GM12874 (cell line): ENCODE results near the gene BRSK1.

Experiments used
- TF ChIP-seq, protein P1 (sequence below): IDR thresholded peaks from 2 replicates; pipeline ENCODE4 v1.5.1; 2011; ENCODE audit warnings: low read depth, mild to moderate bottlenecking, control low read depth, low read length, moderate library complexity; ENCODE audit not compliant: insufficient read depth

The BRSK1 gene

GRCh38 chr19:55278391-55279135, 5.2 kb upstream of the BRSK1 start:
- TF ChIP-seq, protein P1, sequence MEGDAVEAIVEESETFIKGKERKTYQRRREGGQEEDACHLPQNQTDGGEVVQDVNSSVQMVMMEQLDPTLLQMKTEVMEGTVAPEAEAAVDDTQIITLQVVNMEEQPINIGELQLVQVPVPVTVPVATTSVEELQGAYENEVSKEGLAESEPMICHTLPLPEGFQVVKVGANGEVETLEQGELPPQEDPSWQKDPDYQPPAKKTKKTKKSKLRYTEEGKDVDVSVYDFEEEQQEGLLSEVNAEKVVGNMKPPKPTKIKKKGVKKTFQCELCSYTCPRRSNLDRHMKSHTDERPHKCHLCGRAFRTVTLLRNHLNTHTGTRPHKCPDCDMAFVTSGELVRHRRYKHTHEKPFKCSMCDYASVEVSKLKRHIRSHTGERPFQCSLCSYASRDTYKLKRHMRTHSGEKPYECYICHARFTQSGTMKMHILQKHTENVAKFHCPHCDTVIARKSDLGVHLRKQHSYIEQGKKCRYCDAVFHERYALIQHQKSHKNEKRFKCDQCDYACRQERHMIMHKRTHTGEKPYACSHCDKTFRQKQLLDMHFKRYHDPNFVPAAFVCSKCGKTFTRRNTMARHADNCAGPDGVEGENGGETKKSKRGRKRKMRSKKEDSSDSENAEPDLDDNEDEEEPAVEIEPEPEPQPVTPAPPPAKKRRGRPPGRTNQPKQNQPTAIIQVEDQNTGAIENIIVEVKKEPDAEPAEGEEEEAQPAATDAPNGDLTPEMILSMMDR: no peak

GRCh38 chr19:55279340-55279739, 4.5 kb upstream of the BRSK1 start:
- TF ChIP-seq, protein P1: no peak

DNA sequence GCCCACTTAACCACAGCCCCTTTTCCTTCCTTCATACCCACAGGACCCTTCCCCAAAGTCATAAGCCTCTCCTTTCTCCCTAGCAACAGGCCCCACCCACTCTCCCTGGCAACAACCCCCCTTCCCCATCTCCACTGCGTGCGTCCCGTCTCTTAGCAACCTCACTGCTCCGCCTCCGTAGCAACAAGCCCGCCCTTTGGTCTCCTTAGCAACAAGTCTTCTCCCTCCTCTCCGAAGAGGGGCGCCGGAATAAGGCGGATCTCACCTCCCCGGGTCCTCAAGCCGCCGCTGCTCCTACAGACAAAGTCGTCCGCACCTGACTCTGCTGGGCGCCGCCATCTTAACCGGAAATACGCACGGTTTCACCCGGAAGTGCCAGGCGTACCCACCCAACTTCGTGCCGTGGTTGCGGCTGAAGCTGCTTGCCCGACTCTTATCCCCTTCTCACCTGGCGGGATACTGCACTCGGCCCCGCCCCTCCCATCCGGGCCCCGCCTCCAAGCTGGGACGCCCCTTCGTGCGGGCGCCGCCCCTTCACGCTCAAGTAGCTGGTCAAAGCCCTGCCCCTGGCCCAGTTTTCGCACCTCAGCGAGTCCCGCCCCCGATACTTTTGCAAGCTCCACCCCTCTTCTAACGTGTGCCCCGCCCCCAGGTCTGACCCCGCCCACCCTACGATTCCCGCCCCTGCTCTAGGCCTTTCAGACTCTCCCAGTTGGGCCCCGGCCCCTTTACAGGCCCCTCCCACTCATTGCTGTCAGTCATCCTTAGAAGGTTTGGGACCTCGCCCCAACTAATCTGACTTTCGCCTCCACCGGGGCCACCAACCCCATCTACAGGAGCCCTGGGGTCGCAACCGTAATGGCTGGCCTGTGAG, 3.8 kb upstream of the BRSK1 start, which contains the start of gene HSPBP1:
Gene HSPBP1 (minus strand): TSS at position 341 of the 874 bp plus-strand sequence. CDS start 502 bp downstream, outside the sequence.
- TF ChIP-seq, protein P1: no peak

DNA sequence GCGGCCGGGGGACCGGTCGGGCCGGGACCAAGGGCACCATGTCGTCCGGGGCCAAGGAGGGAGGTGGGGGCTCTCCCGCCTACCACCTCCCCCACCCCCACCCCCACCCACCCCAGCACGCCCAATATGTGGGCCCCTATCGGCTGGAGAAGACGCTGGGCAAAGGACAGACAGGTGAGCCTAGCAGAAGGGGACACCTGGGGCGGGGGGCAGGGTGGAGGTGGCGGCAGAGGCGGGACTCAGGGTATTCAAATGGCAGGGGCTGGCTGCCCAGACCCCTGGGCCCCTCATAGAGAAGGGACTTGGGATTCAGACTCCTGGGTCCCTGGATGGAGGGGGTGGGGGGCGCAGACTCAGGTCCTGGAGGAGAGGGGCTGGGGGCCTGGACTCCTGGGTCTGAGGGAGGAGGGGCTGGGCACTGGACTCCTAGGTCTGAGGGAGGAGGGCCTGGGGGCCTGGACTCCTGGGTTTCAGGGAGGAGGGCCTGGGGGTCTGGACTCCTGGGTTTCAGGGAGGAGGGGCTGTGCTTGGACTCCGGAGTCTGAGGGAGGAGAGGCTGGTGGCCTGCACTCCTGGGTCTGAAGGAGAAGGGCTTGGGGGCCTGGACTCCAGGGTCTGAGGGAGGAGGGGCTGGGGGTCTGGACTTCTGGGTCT, 735 bp downstream of the BRSK1 start:
- TF ChIP-seq, protein P1: no peak

DNA sequence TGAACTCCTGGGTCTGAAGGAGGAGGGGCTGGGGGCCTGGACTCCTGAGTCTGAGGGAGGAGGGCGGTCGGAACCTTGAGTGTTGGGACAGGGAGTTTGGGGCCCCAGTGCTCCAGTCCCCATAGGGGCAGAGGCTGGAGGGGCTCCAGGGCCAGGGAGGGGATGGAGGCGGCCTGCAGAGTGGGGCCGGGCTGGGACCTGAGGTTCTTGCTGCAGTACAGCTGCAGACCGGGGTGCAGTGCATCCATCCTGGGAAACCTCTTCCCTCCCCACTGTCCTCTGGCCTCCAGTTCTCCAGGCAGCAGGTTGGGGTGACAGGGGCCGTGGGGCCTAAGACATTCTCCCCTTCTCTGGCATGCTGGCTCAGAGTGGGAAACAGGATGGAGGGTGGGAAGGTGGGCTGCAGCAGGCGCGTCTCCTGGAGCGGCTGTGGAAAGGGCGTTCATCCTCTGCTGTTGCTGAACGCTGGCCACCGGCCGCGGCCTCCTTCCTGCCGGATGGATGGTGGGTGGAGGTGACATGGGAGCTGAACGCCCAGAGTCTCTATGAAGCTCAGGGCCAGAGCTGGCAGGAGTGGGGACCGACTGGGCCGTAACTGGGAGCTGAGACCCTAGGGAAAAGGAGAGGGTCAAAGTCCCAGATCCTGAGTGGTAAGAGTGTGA, 1.6 kb downstream of the BRSK1 start:
- TF ChIP-seq, protein P1: no peak

DNA sequence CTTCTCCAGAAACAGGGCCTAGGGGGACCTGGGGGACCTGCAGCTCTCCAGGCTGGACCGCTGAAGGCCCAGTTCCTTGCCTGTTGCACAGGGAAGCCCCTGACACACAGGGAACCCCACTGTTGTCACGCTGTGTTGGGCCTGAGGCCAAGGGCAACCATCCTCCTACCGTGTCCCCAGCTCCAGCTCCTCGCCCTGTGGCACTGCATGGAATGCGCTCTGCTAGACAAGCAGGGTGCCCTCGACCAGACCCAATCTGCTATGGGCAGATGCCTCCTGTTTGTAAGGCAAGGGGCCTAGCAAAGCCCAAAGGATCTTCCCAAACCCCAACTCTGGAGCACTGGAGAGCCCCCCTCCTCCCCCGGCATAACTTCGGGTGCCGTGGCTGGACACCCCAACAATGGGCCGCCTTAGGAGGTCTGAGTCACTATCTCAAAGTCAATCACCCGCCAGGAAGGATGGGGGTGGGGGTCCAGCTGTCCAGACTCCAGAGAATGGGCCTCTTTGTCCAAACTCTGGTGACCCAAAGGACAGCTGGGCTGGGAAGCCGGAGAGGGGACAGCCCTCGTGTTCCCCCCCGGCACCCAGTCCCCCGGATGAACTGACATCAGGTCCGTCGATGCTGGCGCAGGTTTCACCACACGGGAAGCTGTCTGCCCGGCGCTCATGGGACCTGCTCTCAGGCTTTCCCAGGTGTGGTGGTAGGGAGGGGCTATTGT, 3.7 kb downstream of the BRSK1 start:
- TF ChIP-seq, protein P1: no peak
